ENCODE results near the gene YY1.

DNA sequence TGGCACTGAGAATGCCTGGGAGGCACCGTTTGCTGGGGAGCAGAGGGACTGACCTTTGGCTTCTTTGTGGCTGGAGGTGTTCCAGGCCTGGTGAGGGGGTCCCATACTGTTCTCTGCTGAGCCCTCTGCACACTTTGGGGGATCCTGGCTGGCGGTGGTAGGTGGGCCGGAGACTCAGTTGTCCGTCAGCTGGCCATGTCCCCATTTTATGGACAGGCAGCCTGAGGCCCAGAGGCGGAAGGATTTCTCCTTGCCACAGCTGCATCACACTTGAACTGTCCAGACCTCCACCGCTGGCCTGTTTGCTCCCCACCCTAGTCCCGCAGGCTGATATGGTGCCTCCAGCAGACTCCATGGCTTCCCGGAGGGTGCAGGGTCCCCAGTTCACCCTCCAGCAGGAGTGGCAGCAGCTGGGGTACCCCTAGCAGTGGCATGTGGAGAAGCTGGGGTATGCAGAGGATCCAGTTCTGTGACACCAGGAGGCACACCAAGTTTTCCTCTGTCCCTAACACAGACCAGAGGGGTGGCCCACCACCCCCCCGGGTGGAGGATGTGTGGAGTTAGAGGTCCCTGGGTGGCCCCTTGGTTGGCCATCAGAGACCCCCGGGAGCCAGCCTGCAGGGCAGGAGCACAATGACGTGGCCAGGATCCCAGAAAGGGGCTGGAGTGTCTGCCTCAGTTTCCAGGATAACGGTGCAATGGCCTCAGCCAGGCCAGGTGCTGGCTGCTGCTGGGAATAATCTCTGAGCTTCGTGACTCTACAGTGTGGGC lies 52.5 kb downstream of the YY1 start:
- TF ChIP-seq, protein P1, sequence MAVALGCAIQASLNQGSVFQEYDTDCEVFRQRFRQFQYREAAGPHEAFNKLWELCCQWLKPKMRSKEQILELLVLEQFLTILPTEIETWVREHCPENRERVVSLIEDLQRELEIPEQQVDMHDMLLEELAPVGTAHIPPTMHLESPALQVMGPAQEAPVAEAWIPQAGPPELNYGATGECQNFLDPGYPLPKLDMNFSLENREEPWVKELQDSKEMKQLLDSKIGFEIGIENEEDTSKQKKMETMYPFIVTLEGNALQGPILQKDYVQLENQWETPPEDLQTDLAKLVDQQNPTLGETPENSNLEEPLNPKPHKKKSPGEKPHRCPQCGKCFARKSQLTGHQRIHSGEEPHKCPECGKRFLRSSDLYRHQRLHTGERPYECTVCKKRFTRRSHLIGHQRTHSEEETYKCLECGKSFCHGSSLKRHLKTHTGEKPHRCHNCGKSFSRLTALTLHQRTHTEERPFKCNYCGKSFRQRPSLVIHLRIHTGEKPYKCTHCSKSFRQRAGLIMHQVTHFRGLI (tag by site-specific recombination; IDR thresholded peaks at IDR 0.05), result no peak
- no peak for TF ChIP-seq ZNF138 (tag by site-specific recombination; IDR thresholded peaks at IDR 0.05; ENCODE audit: borderline replicate concordance)
- no peak for TF ChIP-seq SP7 (tag by site-specific recombination; IDR thresholded peaks at IDR 0.05)
- TF ChIP-seq, protein P2, sequence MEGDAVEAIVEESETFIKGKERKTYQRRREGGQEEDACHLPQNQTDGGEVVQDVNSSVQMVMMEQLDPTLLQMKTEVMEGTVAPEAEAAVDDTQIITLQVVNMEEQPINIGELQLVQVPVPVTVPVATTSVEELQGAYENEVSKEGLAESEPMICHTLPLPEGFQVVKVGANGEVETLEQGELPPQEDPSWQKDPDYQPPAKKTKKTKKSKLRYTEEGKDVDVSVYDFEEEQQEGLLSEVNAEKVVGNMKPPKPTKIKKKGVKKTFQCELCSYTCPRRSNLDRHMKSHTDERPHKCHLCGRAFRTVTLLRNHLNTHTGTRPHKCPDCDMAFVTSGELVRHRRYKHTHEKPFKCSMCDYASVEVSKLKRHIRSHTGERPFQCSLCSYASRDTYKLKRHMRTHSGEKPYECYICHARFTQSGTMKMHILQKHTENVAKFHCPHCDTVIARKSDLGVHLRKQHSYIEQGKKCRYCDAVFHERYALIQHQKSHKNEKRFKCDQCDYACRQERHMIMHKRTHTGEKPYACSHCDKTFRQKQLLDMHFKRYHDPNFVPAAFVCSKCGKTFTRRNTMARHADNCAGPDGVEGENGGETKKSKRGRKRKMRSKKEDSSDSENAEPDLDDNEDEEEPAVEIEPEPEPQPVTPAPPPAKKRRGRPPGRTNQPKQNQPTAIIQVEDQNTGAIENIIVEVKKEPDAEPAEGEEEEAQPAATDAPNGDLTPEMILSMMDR (tag by site-specific recombination; IDR thresholded peaks at IDR 0.05), result no peak
- TF ChIP-seq ZNF133 (tag by site-specific recombination; IDR thresholded peaks at IDR 0.05), result no peak
- no peak for TF ChIP-seq YY1 (tag by site-specific recombination; IDR thresholded peaks at IDR 0.05)
- TF ChIP-seq, protein P3, sequence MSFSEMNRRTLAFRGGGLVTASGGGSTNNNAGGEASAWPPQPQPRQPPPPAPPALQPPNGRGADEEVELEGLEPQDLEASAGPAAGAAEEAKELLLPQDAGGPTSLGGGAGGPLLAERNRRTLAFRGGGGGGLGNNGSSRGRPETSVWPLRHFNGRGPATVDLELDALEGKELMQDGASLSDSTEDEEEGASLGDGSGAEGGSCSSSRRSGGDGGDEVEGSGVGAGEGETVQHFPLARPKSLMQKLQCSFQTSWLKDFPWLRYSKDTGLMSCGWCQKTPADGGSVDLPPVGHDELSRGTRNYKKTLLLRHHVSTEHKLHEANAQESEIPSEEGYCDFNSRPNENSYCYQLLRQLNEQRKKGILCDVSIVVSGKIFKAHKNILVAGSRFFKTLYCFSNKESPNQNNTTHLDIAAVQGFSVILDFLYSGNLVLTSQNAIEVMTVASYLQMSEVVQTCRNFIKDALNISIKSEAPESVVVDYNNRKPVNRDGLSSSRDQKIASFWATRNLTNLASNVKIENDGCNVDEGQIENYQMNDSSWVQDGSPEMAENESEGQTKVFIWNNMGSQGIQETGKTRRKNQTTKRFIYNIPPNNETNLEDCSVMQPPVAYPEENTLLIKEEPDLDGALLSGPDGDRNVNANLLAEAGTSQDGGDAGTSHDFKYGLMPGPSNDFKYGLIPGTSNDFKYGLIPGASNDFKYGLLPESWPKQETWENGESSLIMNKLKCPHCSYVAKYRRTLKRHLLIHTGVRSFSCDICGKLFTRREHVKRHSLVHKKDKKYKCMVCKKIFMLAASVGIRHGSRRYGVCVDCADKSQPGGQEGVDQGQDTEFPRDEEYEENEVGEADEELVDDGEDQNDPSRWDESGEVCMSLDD (tag by site-specific recombination; IDR thresholded peaks at IDR 0.05), result no peak
- TF ChIP-seq KLF1 (tag by site-specific recombination; IDR thresholded peaks at IDR 0.05), result no peak
- TF ChIP-seq ZNF777 (tag by site-specific recombination; IDR thresholded peaks at IDR 0.05; ENCODE audit: borderline replicate concordance), result no peak
- no peak for TF ChIP-seq ZNF335 (tag by site-specific recombination; conservative IDR thresholded peaks at IDR 0.05)

All from HEK293 (cell line).